H9 (cell line): ENCODE measurements around the gene PANK2. TPM values are rescaled to one million over a fixed set of nuclear protein-coding genes. Genes with fewer than 3 reads are reported as not detected.

ENCODE experiments used
- DNase-seq: peaks from one replicate; pipeline ENCODE4 v3.0.0-alpha.2; 2017
- H2AFZ ChIP-seq: one replicate; pipeline ENCODE4 v1.6.1; 2013; ENCODE audit warnings: mild to moderate bottlenecking, low read length, control low read depth, moderate library complexity
- H2AK5ac ChIP-seq: 2 replicates; pipeline ENCODE4 v1.6.1; 2013; ENCODE audit warnings: low read length, control low read depth, mixed read lengths; ENCODE audit not compliant: insufficient read length
- H2BK120ac ChIP-seq: one replicate; pipeline ENCODE4 v1.6.1; 2013; ENCODE audit warnings: low read depth, mild to moderate bottlenecking, low read length, control low read depth, inconsistent platforms; ENCODE audit not compliant: poor library complexity, severe bottlenecking
- H2BK12ac ChIP-seq: 2 replicates; pipeline ENCODE4 v1.6.1; 2013; ENCODE audit warnings: low read length, control low read depth, mixed read lengths, low read depth; ENCODE audit not compliant: insufficient read length
- H2BK15ac ChIP-seq: 2 replicates; pipeline ENCODE4 v1.6.1; 2013; ENCODE audit warnings: low read depth, low read length, control low read depth
- H2BK20ac ChIP-seq: one replicate; pipeline ENCODE4 v1.6.1; 2013; ENCODE audit warnings: low read depth, mild to moderate bottlenecking, low read length, control low read depth, inconsistent platforms; ENCODE audit not compliant: poor library complexity, severe bottlenecking
- H2BK5ac ChIP-seq: 2 replicates; pipeline ENCODE4 v1.6.1; 2013; ENCODE audit warnings: low read length, control low read depth, mixed read lengths; ENCODE audit not compliant: insufficient read length
- H3K14ac ChIP-seq: 2 replicates; pipeline ENCODE4 v1.6.1; 2013; ENCODE audit warnings: low read length, control low read depth; ENCODE audit not compliant: insufficient read depth
- H3K18ac ChIP-seq: 2 replicates; pipeline ENCODE4 v1.6.1; 2013; ENCODE audit warnings: low read depth, mild to moderate bottlenecking, mixed read lengths, low read length, control low read depth; ENCODE audit not compliant: insufficient read length
- H3K23ac ChIP-seq: 2 replicates; pipeline ENCODE4 v1.6.1; 2013; ENCODE audit warnings: low read length, control low read depth, mixed read lengths, low read depth; ENCODE audit not compliant: insufficient read length
- H3K23me2 ChIP-seq: 2 replicates; pipeline ENCODE4 v1.6.1; 2013; ENCODE audit warnings: low read depth, mild to moderate bottlenecking, mixed read lengths, low read length, control low read depth; ENCODE audit not compliant: insufficient read length, poor library complexity, severe bottlenecking
- H3K27ac ChIP-seq: 2 replicates; pipeline ENCODE4 v1.5.1; 2013; ENCODE audit warnings: low read length, control low read depth, mixed read lengths, low read depth; ENCODE audit not compliant: insufficient read length
- H3K27me3 ChIP-seq: 2 replicates; pipeline ENCODE4 v1.6.1; 2013; ENCODE audit warnings: low read length, control low read depth, inconsistent platforms; ENCODE audit not compliant: insufficient read depth
- H3K4ac ChIP-seq: 2 replicates; pipeline ENCODE4 v1.6.1; 2013; ENCODE audit warnings: low read depth, mild to moderate bottlenecking, control low read depth, inconsistent platforms, low read length, moderate library complexity
- H3K4me1 ChIP-seq: 2 replicates; pipeline ENCODE4 v1.6.1; 2013; ENCODE audit warnings: low read length, control low read depth, inconsistent platforms; ENCODE audit not compliant: insufficient read depth
- H3K4me2 ChIP-seq: 2 replicates; pipeline ENCODE4 v1.6.1; 2013; ENCODE audit warnings: low read length, control low read depth, mixed read lengths; ENCODE audit not compliant: insufficient read length, insufficient read depth
- H3K56ac ChIP-seq: 2 replicates; pipeline ENCODE4 v1.6.1; 2013; ENCODE audit warnings: low read depth, mild to moderate bottlenecking, mixed read lengths, low read length, control low read depth; ENCODE audit not compliant: insufficient read length
- H3K79me1 ChIP-seq: 2 replicates; pipeline ENCODE4 v1.6.1; 2013; ENCODE audit warnings: low read depth, mild to moderate bottlenecking, moderate library complexity, low read length, control low read depth, inconsistent platforms; ENCODE audit not compliant: insufficient read depth, poor library complexity, severe bottlenecking
- H3K79me2 ChIP-seq: 2 replicates; pipeline ENCODE4 v1.6.1; 2013; ENCODE audit warnings: low read length, control low read depth, inconsistent platforms; ENCODE audit not compliant: insufficient read depth
- H3K9ac ChIP-seq: 2 replicates; pipeline ENCODE4 v1.6.1; 2013; ENCODE audit warnings: low read length, control low read depth, mixed read lengths; ENCODE audit not compliant: insufficient read length; ENCODE audit errors: extremely low read depth
- H3K9me3 ChIP-seq: one replicate; pipeline ENCODE4 v1.6.1; 2013; ENCODE audit warnings: low read depth, low read length, inconsistent platforms; ENCODE audit not compliant: control insufficient read depth
- H3T11ph ChIP-seq: one replicate; pipeline ENCODE4 v1.6.1; 2013; ENCODE audit warnings: mild to moderate bottlenecking, low read length, control low read depth, inconsistent platforms
- H4K20me1 ChIP-seq: one replicate; pipeline ENCODE4 v1.6.1; 2013; ENCODE audit not compliant: control insufficient read depth, insufficient read length, insufficient read depth
- H4K5ac ChIP-seq: 2 replicates; pipeline ENCODE4 v1.6.1; 2013; ENCODE audit warnings: low read depth, mild to moderate bottlenecking, mixed read lengths, low read length, control low read depth; ENCODE audit not compliant: insufficient read length
- H4K8ac ChIP-seq: replicated peaks from 2 replicates; pipeline ENCODE4 v1.6.1; 2013; ENCODE audit warnings: low read length, control low read depth, mixed read lengths, low read depth; ENCODE audit not compliant: insufficient read length
- H4K91ac ChIP-seq: 2 replicates; pipeline ENCODE4 v1.6.1; 2013; ENCODE audit warnings: low read depth, mild to moderate bottlenecking, moderate library complexity, mixed read lengths, low read length, control low read depth; ENCODE audit not compliant: insufficient read length
- H3K27ac Mint-ChIP-seq, 3 experiments: 2 replicates in 2 of 3; 3 replicates in 1 of 3; pipeline ENCODE4 v1.8.0; 2020 to 2021; ENCODE audit warnings: mixed read lengths in 3 of 3, mild to moderate bottlenecking in 1 of 3, moderate library complexity in 1 of 3
- H3K27me3 Mint-ChIP-seq: 2 replicates; pipeline ENCODE4 v1.8.0; 2021; ENCODE audit warnings: low read depth, mild to moderate bottlenecking, moderate library complexity, mixed read lengths
- H3K36me3 Mint-ChIP-seq, 3 experiments: 2 replicates in 2 of 3; 3 replicates in 1 of 3; pipeline ENCODE4 v1.8.0; 2020 to 2021; ENCODE audit warnings: low read depth in 3 of 3, mixed read lengths in 3 of 3; ENCODE audit not compliant: insufficient read depth in 1 of 3
- H3K4me1 Mint-ChIP-seq, 2 experiments: 2 replicates each; pipeline ENCODE4 v1.8.0; 2020; ENCODE audit warnings: mixed read lengths in 2 of 2
- H3K4me3 Mint-ChIP-seq, 2 experiments: 2 replicates in 1 of 2; 3 replicates in 1 of 2; pipeline ENCODE4 v1.8.0; 2020 to 2021; ENCODE audit warnings: mild to moderate bottlenecking in 2 of 2, mixed read lengths in 2 of 2, moderate library complexity in 1 of 2
- H3K9me3 Mint-ChIP-seq, 2 experiments: 2 replicates in 1 of 2; 3 replicates in 1 of 2; pipeline ENCODE4 v1.8.0; 2020; ENCODE audit warnings: mild to moderate bottlenecking in 2 of 2, mixed read lengths in 2 of 2, moderate library complexity in 1 of 2
- WGBS: extraction: QIAGEN DNeasy Blood & Tissue Kit; methylation state at CpG from one replicate; pipeline ENCODE4 v1.1.7; 2013; ENCODE audit warnings: missing lambda C conversion rate, low lambda C conversion rate, mixed read lengths; ENCODE audit not compliant: insufficient read length; ENCODE audit errors: extremely low coverage; 5-methylcytosine and 5-hydroxymethylcytosine counted together
- total RNA-seq: library from RNA; stranded (reverse); gene quantifications from 2 replicates; pipeline ENCODE4 v1.2.1, GENCODE V29; 2021
- TF ChIP-seq, protein P1 (sequence below): fragments of 200-600 bp; sonication (generic); conservative IDR thresholded peaks from 3 replicates; pipeline ENCODE4 v1.8.0; 2021; ENCODE audit warnings: antibody characterized with exemption, mild to moderate bottlenecking

PANK2 gene
- total RNA-seq, 1 experiment from 2014 or later = 65.4 TPM

DNA sequence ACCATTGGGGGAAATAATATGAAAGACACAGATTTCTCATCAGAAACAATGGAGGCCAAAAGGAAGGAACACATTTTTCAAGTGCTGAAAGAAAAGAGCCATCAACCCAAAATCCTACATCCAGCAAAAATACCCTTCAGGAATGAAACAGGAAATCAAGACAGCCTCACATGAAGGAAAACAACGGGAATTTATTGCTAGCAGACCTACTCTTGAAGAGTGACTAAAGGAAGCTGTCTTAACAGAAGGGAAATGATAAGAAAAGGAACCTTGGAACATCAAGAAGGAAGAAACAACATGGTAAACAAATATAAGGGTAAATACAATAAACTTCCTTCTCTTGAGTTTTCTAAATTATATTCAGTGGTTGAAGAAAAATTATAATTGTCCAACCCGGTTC lies 82.0 kb downstream of the PANK2 start:
- H2AK5ac ChIP-seq = no peak overlapping the region
- no peaks in the 10 kb centered on the region for H3K9me3 ChIP-seq
- no peak for DNase-seq
- H3K9me3 Mint-ChIP-seq = peaks cover 0 to 4% of the 10 kb centered on the region in 2 experiments; a peak in 2 of 5 replicates
- no peak overlapping the region for H2BK5ac ChIP-seq
- no peaks in the 10 kb centered on the region for H3K23me2 ChIP-seq
- no peaks in the 10 kb centered on the region for H3K4me1 ChIP-seq
- H3K79me2 ChIP-seq = no peaks in the 10 kb centered on the region
- no peaks in the 10 kb centered on the region for H4K20me1 ChIP-seq
- H2BK12ac ChIP-seq = no peak overlapping the region
- TF ChIP-seq, protein P1, sequence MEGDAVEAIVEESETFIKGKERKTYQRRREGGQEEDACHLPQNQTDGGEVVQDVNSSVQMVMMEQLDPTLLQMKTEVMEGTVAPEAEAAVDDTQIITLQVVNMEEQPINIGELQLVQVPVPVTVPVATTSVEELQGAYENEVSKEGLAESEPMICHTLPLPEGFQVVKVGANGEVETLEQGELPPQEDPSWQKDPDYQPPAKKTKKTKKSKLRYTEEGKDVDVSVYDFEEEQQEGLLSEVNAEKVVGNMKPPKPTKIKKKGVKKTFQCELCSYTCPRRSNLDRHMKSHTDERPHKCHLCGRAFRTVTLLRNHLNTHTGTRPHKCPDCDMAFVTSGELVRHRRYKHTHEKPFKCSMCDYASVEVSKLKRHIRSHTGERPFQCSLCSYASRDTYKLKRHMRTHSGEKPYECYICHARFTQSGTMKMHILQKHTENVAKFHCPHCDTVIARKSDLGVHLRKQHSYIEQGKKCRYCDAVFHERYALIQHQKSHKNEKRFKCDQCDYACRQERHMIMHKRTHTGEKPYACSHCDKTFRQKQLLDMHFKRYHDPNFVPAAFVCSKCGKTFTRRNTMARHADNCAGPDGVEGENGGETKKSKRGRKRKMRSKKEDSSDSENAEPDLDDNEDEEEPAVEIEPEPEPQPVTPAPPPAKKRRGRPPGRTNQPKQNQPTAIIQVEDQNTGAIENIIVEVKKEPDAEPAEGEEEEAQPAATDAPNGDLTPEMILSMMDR = no peak
- no peak overlapping the region for H2AFZ ChIP-seq
- H2BK120ac ChIP-seq = no peak overlapping the region
- no peak overlapping the region for H3K4me3 Mint-ChIP-seq
- H4K5ac ChIP-seq = no peak overlapping the region
- no peak overlapping the region for H3K4me2 ChIP-seq
- peaks cover 20 to 24% of the 10 kb centered on the region in 2 experiments for H3K4me1 Mint-ChIP-seq
- H3K14ac ChIP-seq = no peak overlapping the region
- no peak overlapping the region for H3K56ac ChIP-seq
- H3K9ac ChIP-seq = no peak overlapping the region
- H3T11ph ChIP-seq = no peak overlapping the region
- H3K27ac Mint-ChIP-seq = peak overlapping the region in 1 of 3 experiments; percentile 67; a peak in 1 of 7 replicates
- no peak overlapping the region for H3K18ac ChIP-seq
- H3K27me3 ChIP-seq = no peaks in the 10 kb centered on the region
- H4K8ac ChIP-seq = no peak overlapping the region
- no peak overlapping the region for H2BK20ac ChIP-seq
- H4K91ac ChIP-seq = no peak overlapping the region
- no peaks in the 10 kb centered on the region; a peak in 2 of 7 replicates for H3K36me3 Mint-ChIP-seq
- no peaks in the 10 kb centered on the region for H3K79me1 ChIP-seq
- no peak overlapping the region for H3K23ac ChIP-seq
- WGBS = no CpG with 5 or more reads among the region's 2 CpGs
- no peak overlapping the region for H3K27ac ChIP-seq
- H3K27me3 Mint-ChIP-seq = no peaks in the 10 kb centered on the region
- H3K4ac ChIP-seq = no peak overlapping the region
- no peak overlapping the region for H2BK15ac ChIP-seq
